Measurements from ENCODE around the gene LTB4R2.

LTB4R2 gene

DNA sequence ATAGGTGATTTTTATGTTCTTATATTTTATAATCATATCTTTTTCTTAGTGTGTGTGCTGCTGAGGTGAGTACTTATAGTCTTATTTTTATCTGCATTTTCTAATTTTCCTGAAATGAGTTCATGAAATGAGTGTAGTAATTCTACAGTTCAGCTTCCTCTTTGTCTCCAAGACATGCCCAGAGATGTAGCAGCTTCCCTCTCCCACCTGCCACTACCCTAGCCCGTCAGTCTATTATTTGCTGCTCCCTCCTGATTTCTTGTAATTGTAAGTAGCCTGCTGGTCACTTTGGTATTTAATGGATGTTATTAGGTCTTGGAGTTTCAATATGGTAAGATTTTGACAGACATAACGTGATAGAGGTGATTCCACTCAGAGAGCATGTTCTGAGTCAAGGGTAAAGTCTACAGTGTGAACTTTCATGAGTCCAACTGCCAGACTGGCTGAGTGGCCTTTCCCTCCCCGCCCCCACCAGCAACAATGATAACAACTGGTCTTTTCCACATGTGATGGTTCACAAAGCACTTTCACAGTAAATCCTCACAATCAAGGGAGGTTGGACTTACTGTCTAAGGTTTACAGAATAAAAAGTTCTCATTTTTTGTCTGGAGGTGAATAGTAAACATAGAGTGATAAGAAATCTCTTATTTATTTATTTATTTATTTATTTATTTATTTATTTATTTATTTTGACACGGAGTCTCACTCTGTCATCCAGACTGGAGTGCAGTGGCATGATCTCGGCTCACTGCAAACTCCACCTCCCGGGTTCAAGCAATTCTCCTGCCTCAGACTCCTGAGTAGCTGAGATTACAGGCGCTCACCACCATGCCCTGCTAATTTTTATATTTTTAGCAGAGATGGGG lies 34.1 kb downstream of the LTB4R2 start:
- Histone ChIP-seq H3F3A (ENCODE audit: insufficient read depth, low read length) (no peaks in the 10 kb centered on the region), H3K4me3 (ENCODE audit: low read length) (no peak overlapping the region), H3K4me2 (ENCODE audit: low read depth, low read length) (no peak overlapping the region), H3K9me3 (replicated peaks; ENCODE audit: insufficient read depth, low read length) (no peaks in the 10 kb centered on the region), H3K9me2 (replicated peaks; ENCODE audit: insufficient read depth, low read length) (no peaks in the 10 kb centered on the region), H3K27me3 (replicated peaks; ENCODE audit: insufficient read depth, low read length) (no peaks in the 10 kb centered on the region), H2AFZ (ENCODE audit: low read length) (no peak overlapping the region), H3K9ac (ENCODE audit: low read length) (no peak overlapping the region), H3K79me2 (ENCODE audit: low read length) (no peaks in the 10 kb centered on the region), H3K36me3 (replicated peaks; ENCODE audit: insufficient read depth, low read length) (no peaks in the 10 kb centered on the region), H3K27ac (ENCODE audit: low read length) (no peak overlapping the region), H3K4me1 (ENCODE audit: low read length) (no peaks in the 10 kb centered on the region), H4K20me1 (ENCODE audit: insufficient read depth, low read length) (no peaks in the 10 kb centered on the region)
- no peak for DNase-seq
- TF ChIP-seq EZH2phosphoT487 (IDR thresholded peaks at IDR 0.05; ENCODE audit: low read length) (no peak), EZH2 (optimal IDR thresholded peaks at IDR 0.05; ENCODE audit: low read depth, low read length) (no peak), CTCF (IDR thresholded peaks at IDR 0.05; ENCODE audit: low read length) (no peak)

- no peaks in the 10 kb centered on the region for H3K9me3 ChIP-seq (replicated peaks; ENCODE audit: insufficient read depth, low read length)
- H3K27ac ChIP-seq (ENCODE audit: low read length) = no peak overlapping the region
- no peak overlapping the region for H3K9ac ChIP-seq (ENCODE audit: low read length)
- no peak overlapping the region for H3K4me3 ChIP-seq (ENCODE audit: low read length)
- TF ChIP-seq EZH2 (optimal IDR thresholded peaks at IDR 0.05; ENCODE audit: low read depth, low read length) (no peak), EZH2phosphoT487 (IDR thresholded peaks at IDR 0.05; ENCODE audit: low read length) (no peak), CTCF (IDR thresholded peaks at IDR 0.05; ENCODE audit: low read length) (no peak)
- H4K20me1 ChIP-seq (ENCODE audit: insufficient read depth, low read length) = no peaks in the 10 kb centered on the region
- no peaks in the 10 kb centered on the region for H3K79me2 ChIP-seq (ENCODE audit: low read length)
- H3K36me3 ChIP-seq (replicated peaks; ENCODE audit: insufficient read depth, low read length) = no peaks in the 10 kb centered on the region
- no peaks in the 10 kb centered on the region for H3K9me2 ChIP-seq (replicated peaks; ENCODE audit: insufficient read depth, low read length)
- DNase-seq = no peak
- H3K27me3 ChIP-seq (replicated peaks; ENCODE audit: insufficient read depth, low read length) = no peaks in the 10 kb centered on the region
- no peaks in the 10 kb centered on the region for H3K4me1 ChIP-seq (ENCODE audit: low read length)
- no peak overlapping the region for H3K4me2 ChIP-seq (ENCODE audit: low read depth, low read length)
- no peak overlapping the region for H2AFZ ChIP-seq (ENCODE audit: low read length)
- no peaks in the 10 kb centered on the region for H3F3A ChIP-seq (ENCODE audit: insufficient read depth, low read length)
These were observed 37.2 kb downstream of the LTB4R2 start for GRCh38 chr14:24347134-24347533.

GRCh38 chr14:24348186-24348585 lies 38.2 kb downstream of the LTB4R2 start:
- Histone ChIP-seq H3K9ac (ENCODE audit: low read length) (no peak overlapping the region), H3K9me2 (replicated peaks; ENCODE audit: insufficient read depth, low read length) (no peaks in the 10 kb centered on the region), H3K36me3 (replicated peaks; ENCODE audit: insufficient read depth, low read length) (no peaks in the 10 kb centered on the region), H3K4me2 (ENCODE audit: low read depth, low read length) (no peak overlapping the region), H3K27me3 (replicated peaks; ENCODE audit: insufficient read depth, low read length) (no peaks in the 10 kb centered on the region), H3K79me2 (ENCODE audit: low read length) (no peaks in the 10 kb centered on the region), H3K27ac (ENCODE audit: low read length) (no peak overlapping the region), H3K4me3 (ENCODE audit: low read length) (no peak overlapping the region), H4K20me1 (ENCODE audit: insufficient read depth, low read length) (no peaks in the 10 kb centered on the region), H3K9me3 (replicated peaks; ENCODE audit: insufficient read depth, low read length) (no peaks in the 10 kb centered on the region), H3F3A (ENCODE audit: insufficient read depth, low read length) (no peaks in the 10 kb centered on the region), H3K4me1 (ENCODE audit: low read length) (no peaks in the 10 kb centered on the region), H2AFZ (ENCODE audit: low read length) (no peak overlapping the region)
- TF ChIP-seq CTCF (IDR thresholded peaks at IDR 0.05; ENCODE audit: low read length) (no peak), EZH2 (optimal IDR thresholded peaks at IDR 0.05; ENCODE audit: low read depth, low read length) (no peak), EZH2phosphoT487 (IDR thresholded peaks at IDR 0.05; ENCODE audit: low read length) (no peak)
- no peak for DNase-seq

Data from MM.1S (cell line).